Measurements from ENCODE around the gene XRCC4.
"Not testable (repeated sequence)": the region's sequence is repeated elsewhere in the genome, so short reads cannot be mapped to it uniquely, and the experiment has no call there.

Gene XRCC4

GRCh38 chr5:83145882-83146331 lies 68.6 kb downstream of the XRCC4 start:
- Histone ChIP-seq H3K9ac (ENCODE audit: low read length) (no peak overlapping the region), H3K4me1 (ENCODE audit: control insufficient read depth, insufficient read depth, low read length) (no peaks in the 10 kb centered on the region), H3K27ac (ENCODE audit: low read depth, low read length) (no peak overlapping the region)

GRCh38 chr5:83146441-83146840 lies 69.1 kb downstream of the XRCC4 start:
- Histone ChIP-seq H3K27me3 (ENCODE audit: control insufficient read depth, insufficient read depth, low read length) (no peaks in the 10 kb centered on the region), H3K36me3 (ENCODE audit: control insufficient read depth, insufficient read depth, low read length) (no peaks in the 10 kb centered on the region), H3K27ac (ENCODE audit: low read depth, low read length) (no peak overlapping the region), H3K4me1 (ENCODE audit: control insufficient read depth, insufficient read depth, low read length) (no peaks in the 10 kb centered on the region), H3K4me3 (ENCODE audit: low read length) (no peak overlapping the region), H3K9ac (ENCODE audit: low read length) (no peak overlapping the region)

More at GRCh38 chr5:83145882-83146331, 68.6 kb downstream of the XRCC4 start:
- Histone ChIP-seq H3K4me3 (ENCODE audit: low read length) (no peak overlapping the region), H3K27me3 (ENCODE audit: control insufficient read depth, insufficient read depth, low read length) (no peaks in the 10 kb centered on the region), H3K36me3 (ENCODE audit: control insufficient read depth, insufficient read depth, low read length) (no peaks in the 10 kb centered on the region)

- H3K9ac ChIP-seq (ENCODE audit: low read length): no peak overlapping the region
- H3K27ac ChIP-seq (ENCODE audit: low read depth, low read length): no peak overlapping the region
- no peak overlapping the region for H3K4me3 ChIP-seq (ENCODE audit: low read length)
- no peaks in the 10 kb centered on the region for H3K36me3 ChIP-seq (ENCODE audit: control insufficient read depth, insufficient read depth, low read length)
- no peaks in the 10 kb centered on the region for H3K4me1 ChIP-seq (ENCODE audit: control insufficient read depth, insufficient read depth, low read length)
- H3K27me3 ChIP-seq (ENCODE audit: control insufficient read depth, insufficient read depth, low read length): no peaks in the 10 kb centered on the region
Measured at GRCh38 chr5:83147593-83147992, 70.2 kb downstream of the XRCC4 start.

- Histone ChIP-seq H3K4me3 (ENCODE audit: low read length) (no peak overlapping the region), H3K27ac (ENCODE audit: low read depth, low read length) (no peak overlapping the region), H3K4me1 (ENCODE audit: control insufficient read depth, insufficient read depth, low read length) (no peaks in the 10 kb centered on the region), H3K36me3 (ENCODE audit: control insufficient read depth, insufficient read depth, low read length) (no peaks in the 10 kb centered on the region), H3K27me3 (ENCODE audit: control insufficient read depth, insufficient read depth, low read length) (no peaks in the 10 kb centered on the region), H3K9ac (ENCODE audit: low read length) (no peak overlapping the region)
Measured at GRCh38 chr5:83148370-83148769, 71.0 kb downstream of the XRCC4 start.

GRCh38 chr5:83149671-83150070 lies 72.3 kb downstream of the XRCC4 start:
- H3K36me3 ChIP-seq (ENCODE audit: control insufficient read depth, insufficient read depth, low read length): no peaks in the 10 kb centered on the region
- no peaks in the 10 kb centered on the region for H3K4me1 ChIP-seq (ENCODE audit: control insufficient read depth, insufficient read depth, low read length)
- no peak overlapping the region for H3K27ac ChIP-seq (ENCODE audit: low read depth, low read length)
- H3K27me3 ChIP-seq (ENCODE audit: control insufficient read depth, insufficient read depth, low read length): no peaks in the 10 kb centered on the region
- no peak overlapping the region for H3K9ac ChIP-seq (ENCODE audit: low read length)
- no peak overlapping the region for H3K4me3 ChIP-seq (ENCODE audit: low read length)

- H3K9ac ChIP-seq (ENCODE audit: low read length): no peak overlapping the region
- H3K4me3 ChIP-seq (ENCODE audit: low read length): no peak overlapping the region
- H3K27me3 ChIP-seq (ENCODE audit: control insufficient read depth, insufficient read depth, low read length): no peaks in the 10 kb centered on the region
- no peaks in the 10 kb centered on the region for H3K4me1 ChIP-seq (ENCODE audit: control insufficient read depth, insufficient read depth, low read length)
- H3K36me3 ChIP-seq (ENCODE audit: control insufficient read depth, insufficient read depth, low read length): no peaks in the 10 kb centered on the region
- H3K27ac ChIP-seq (ENCODE audit: low read depth, low read length): no peak overlapping the region
Measured at GRCh38 chr5:83151821-83152220, 74.5 kb downstream of the XRCC4 start.

- not testable (repeated sequence) for H3K9ac ChIP-seq (ENCODE audit: low read length); H3K27ac ChIP-seq (ENCODE audit: low read depth, low read length); H3K36me3 ChIP-seq (ENCODE audit: control insufficient read depth, insufficient read depth, low read length); H3K27me3 ChIP-seq (ENCODE audit: control insufficient read depth, insufficient read depth, low read length); H3K4me3 ChIP-seq (ENCODE audit: low read length); H3K4me1 ChIP-seq (ENCODE audit: control insufficient read depth, insufficient read depth, low read length)
Measured at GRCh38 chr5:83152996-83153395, 75.6 kb downstream of the XRCC4 start.

- Histone ChIP-seq H3K36me3 (ENCODE audit: control insufficient read depth, insufficient read depth, low read length) (no peaks in the 10 kb centered on the region), H3K9ac (ENCODE audit: low read length) (no peak overlapping the region), H3K27ac (ENCODE audit: low read depth, low read length) (no peak overlapping the region), H3K27me3 (ENCODE audit: control insufficient read depth, insufficient read depth, low read length) (no peaks in the 10 kb centered on the region), H3K4me3 (ENCODE audit: low read length) (no peak overlapping the region), H3K4me1 (ENCODE audit: control insufficient read depth, insufficient read depth, low read length) (no peaks in the 10 kb centered on the region)
Measured at GRCh38 chr5:83156001-83156400, 78.7 kb downstream of the XRCC4 start.

- Histone ChIP-seq H3K27ac (ENCODE audit: low read depth, low read length) (no peak overlapping the region), H3K36me3 (ENCODE audit: control insufficient read depth, insufficient read depth, low read length) (no peaks in the 10 kb centered on the region), H3K4me3 (ENCODE audit: low read length) (no peak overlapping the region), H3K4me1 (ENCODE audit: control insufficient read depth, insufficient read depth, low read length) (no peaks in the 10 kb centered on the region), H3K27me3 (ENCODE audit: control insufficient read depth, insufficient read depth, low read length) (no peaks in the 10 kb centered on the region), H3K9ac (ENCODE audit: low read length) (no peak overlapping the region)
Measured at GRCh38 chr5:83157163-83157562, 79.8 kb downstream of the XRCC4 start.

- no peak overlapping the region for H3K9ac ChIP-seq (ENCODE audit: low read length)
- H3K36me3 ChIP-seq (ENCODE audit: control insufficient read depth, insufficient read depth, low read length): no peaks in the 10 kb centered on the region
- no peak overlapping the region for H3K27ac ChIP-seq (ENCODE audit: low read depth, low read length)
- no peaks in the 10 kb centered on the region for H3K27me3 ChIP-seq (ENCODE audit: control insufficient read depth, insufficient read depth, low read length)
- no peaks in the 10 kb centered on the region for H3K4me1 ChIP-seq (ENCODE audit: control insufficient read depth, insufficient read depth, low read length)
- H3K4me3 ChIP-seq (ENCODE audit: low read length): no peak overlapping the region
Measured at GRCh38 chr5:83162601-83163000, 85.3 kb downstream of the XRCC4 start.

GRCh38 chr5:83167538-83167937 lies 90.2 kb downstream of the XRCC4 start:
- H3K27me3 ChIP-seq (ENCODE audit: control insufficient read depth, insufficient read depth, low read length): no peaks in the 10 kb centered on the region
- H3K36me3 ChIP-seq (ENCODE audit: control insufficient read depth, insufficient read depth, low read length): no peaks in the 10 kb centered on the region
- no peaks in the 10 kb centered on the region for H3K4me1 ChIP-seq (ENCODE audit: control insufficient read depth, insufficient read depth, low read length)
- no peak overlapping the region for H3K9ac ChIP-seq (ENCODE audit: low read length)
- H3K27ac ChIP-seq (ENCODE audit: low read depth, low read length): no peak overlapping the region
- H3K4me3 ChIP-seq (ENCODE audit: low read length): no peak overlapping the region

- Histone ChIP-seq H3K36me3 (ENCODE audit: control insufficient read depth, insufficient read depth, low read length) (no peaks in the 10 kb centered on the region), H3K27ac (ENCODE audit: low read depth, low read length) (no peak overlapping the region), H3K9ac (ENCODE audit: low read length) (no peak overlapping the region), H3K4me3 (ENCODE audit: low read length) (no peak overlapping the region), H3K27me3 (ENCODE audit: control insufficient read depth, insufficient read depth, low read length) (no peaks in the 10 kb centered on the region), H3K4me1 (ENCODE audit: control insufficient read depth, insufficient read depth, low read length) (no peaks in the 10 kb centered on the region)
Measured at GRCh38 chr5:83169571-83170337, 92.4 kb downstream of the XRCC4 start.

GRCh38 chr5:83172011-83172410 lies 94.7 kb downstream of the XRCC4 start:
- Histone ChIP-seq H3K27ac (ENCODE audit: low read depth, low read length) (no peak overlapping the region), H3K27me3 (ENCODE audit: control insufficient read depth, insufficient read depth, low read length) (no peaks in the 10 kb centered on the region), H3K4me3 (ENCODE audit: low read length) (no peak overlapping the region), H3K4me1 (ENCODE audit: control insufficient read depth, insufficient read depth, low read length) (no peaks in the 10 kb centered on the region), H3K9ac (ENCODE audit: low read length) (no peak overlapping the region), H3K36me3 (ENCODE audit: control insufficient read depth, insufficient read depth, low read length) (no peaks in the 10 kb centered on the region)

All from rectal smooth muscle tissue (tissue), 1 donor.